ENCODE results near the gene CDC25C. TPM values are rescaled to one million over a fixed set of nuclear protein-coding genes. Genes with fewer than 3 reads are reported as not detected.
"Not testable (repeated sequence)": the region's sequence is repeated elsewhere in the genome, so short reads cannot be mapped to it uniquely, and the experiment has no call there.

CDC25C gene
- total RNA-seq, 1 donor from 2014 or later: 2.0 TPM

DNA sequence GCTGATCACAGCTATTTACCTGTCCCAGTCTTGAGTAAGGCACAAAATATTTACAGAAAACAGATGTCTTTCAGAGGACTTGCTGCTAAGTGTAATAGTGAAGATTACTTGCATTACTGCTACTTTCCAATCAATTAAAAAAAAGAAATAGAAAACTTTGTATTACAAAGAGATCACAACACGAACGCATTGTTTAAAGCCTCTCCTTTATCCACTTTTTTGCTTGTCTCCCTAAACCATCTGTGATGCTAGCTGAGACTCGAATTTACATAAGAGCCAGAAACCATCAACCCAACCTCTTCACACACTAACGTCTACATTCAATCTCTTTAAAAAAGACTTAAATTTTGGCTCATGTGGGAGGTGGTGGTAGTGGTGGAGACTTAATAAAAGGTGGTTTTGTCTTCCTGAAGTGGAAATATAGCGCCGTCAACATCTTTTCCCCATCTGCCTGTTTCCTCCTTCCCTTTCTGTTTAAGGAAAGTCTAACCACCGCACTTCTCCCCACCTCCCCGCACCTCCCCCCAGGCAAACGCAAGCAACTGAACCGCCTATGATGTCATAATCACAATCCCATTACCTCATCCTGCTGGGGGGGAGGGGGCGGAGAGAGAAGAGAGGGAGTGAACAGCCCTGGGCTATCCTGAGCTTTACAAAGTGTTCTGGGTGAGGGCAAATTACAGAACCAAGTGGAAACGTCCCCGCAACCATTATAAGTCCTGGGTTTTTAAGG, 5.5 kb upstream of the CDC25C start:
- intact Hi-C loops (cut with DNase I): no loop called here
- Histone ChIP-seq H3K36me3 (peaks cover 0 to 5% of the 10 kb centered on the region in 2 donors), H3K9me3 (no peaks in the 10 kb centered on the region), H3K4me3 (peak overlapping the region; percentile 87 to 94), H3K27ac (peak overlapping the region; percentile 98), H3K27me3 (no peaks in the 10 kb centered on the region), H3K4me1 (peaks cover 46% of the 10 kb centered on the region)
- TF ChIP-seq POLR2A (IDR thresholded peaks at IDR 0.05) (peak in 1 of 2 donors; percentile 2), POLR2AphosphoS5 (IDR thresholded peaks at IDR 0.05; ENCODE audit: insufficient read depth in 1 of 2, low read depth in 1 of 2) (no peak), CTCF (IDR thresholded peaks at IDR 0.05) (no peak)
- DNase-seq (ENCODE audit: extremely low spot score in 2 of 2): no peak

DNA sequence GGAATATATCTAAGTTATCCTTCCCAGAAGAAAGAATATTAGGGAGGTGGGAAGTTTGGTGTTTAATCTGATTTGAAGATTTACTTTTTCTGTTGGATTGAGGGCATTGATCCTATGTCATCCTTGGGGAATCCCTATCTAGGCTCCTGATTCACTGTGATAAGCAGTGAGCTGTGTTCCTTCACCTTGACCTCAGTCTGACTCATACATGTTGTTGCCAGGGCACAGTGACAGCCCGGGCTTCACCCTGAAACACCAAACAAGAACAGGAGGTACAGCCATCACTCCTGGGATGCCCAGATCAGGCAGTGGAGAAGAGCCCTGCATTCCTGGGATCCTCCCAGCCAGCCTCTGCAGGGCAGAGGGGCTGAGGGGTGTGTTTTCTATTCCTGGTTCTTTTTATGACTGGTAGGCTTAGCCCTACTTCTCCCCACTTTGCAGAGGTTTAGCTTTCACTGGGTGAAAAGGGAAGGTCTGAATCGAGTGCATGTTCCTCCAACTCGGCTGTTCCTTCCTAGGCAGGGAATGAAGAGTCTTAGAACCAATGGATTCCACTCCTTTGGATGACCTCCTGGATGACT, 3.4 kb upstream of the CDC25C start:
- intact Hi-C loops (cut with DNase I): no loop called here
- Histone ChIP-seq H3K36me3 (no peaks in the 10 kb centered on the region), H3K4me1 (peaks cover 40% of the 10 kb centered on the region), H3K27ac (no peak overlapping the region), H3K9me3 (no peaks in the 10 kb centered on the region), H3K4me3 (no peak overlapping the region), H3K27me3 (no peaks in the 10 kb centered on the region)
- no peak for TF ChIP-seq CTCF (IDR thresholded peaks at IDR 0.05)
- TF ChIP-seq POLR2A (IDR thresholded peaks at IDR 0.05): no peak
- TF ChIP-seq POLR2AphosphoS5 (IDR thresholded peaks at IDR 0.05; ENCODE audit: insufficient read depth in 1 of 2, low read depth in 1 of 2): no peak
- DNase-seq (ENCODE audit: extremely low spot score in 2 of 2): no peak

DNA sequence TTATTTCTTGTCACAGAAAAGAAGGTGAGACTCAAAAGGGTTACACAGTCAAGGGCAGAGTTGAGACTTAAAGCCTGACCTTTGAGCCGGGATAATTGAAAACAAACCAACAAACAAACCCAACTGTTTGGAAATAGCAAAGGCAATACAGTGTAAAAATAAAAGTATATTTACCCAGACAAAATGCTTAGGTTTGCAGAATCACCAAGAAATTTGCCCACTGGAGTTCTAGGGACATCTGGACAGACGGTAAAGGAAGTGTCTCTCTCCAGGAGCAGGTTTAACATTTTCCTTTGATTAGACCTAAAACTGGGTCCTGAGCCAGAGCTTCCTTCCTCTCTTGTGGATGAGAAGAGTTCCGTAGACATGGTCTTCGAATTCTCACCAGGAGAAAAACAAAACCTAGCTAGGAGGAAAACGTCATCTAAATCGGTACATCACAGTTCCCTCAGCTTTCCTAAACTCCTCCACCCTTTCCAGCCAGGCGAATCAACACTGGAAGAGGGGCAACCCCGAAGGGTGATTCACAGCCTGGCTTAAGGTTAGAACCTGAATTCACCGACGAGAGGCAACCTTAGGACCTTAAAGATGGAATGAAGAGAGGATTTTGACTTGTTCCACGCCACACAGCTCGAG, 673 bp downstream of the CDC25C start:
- no peaks in the 10 kb centered on the region for H3K27me3 ChIP-seq
- no peak for TF ChIP-seq POLR2AphosphoS5 (IDR thresholded peaks at IDR 0.05; ENCODE audit: insufficient read depth in 1 of 2, low read depth in 1 of 2)
- no peak for TF ChIP-seq CTCF (IDR thresholded peaks at IDR 0.05)
- no peak for TF ChIP-seq POLR2A (IDR thresholded peaks at IDR 0.05)
- no peak for DNase-seq (ENCODE audit: extremely low spot score in 2 of 2)
- H3K4me3 ChIP-seq: peak overlapping the region; percentile 45 to 53
- no peaks in the 10 kb centered on the region for H3K36me3 ChIP-seq
- no peaks in the 10 kb centered on the region for H3K9me3 ChIP-seq
- intact Hi-C loops (cut with DNase I): no loop called here
- no peak overlapping the region for H3K27ac ChIP-seq
- peaks cover 17% of the 10 kb centered on the region for H3K4me1 ChIP-seq

GRCh38 chr5:138318211-138318610, 13.4 kb downstream of the CDC25C start:
- H3K9me3 ChIP-seq; H3K27me3 ChIP-seq; H3K27ac ChIP-seq; H3K4me3 ChIP-seq; DNase-seq (ENCODE audit: extremely low spot score in 2 of 2); intact Hi-C loops (cut with DNase I); H3K36me3 ChIP-seq; H3K4me1 ChIP-seq: not testable (repeated sequence)

- intact Hi-C loops (cut with DNase I): no loop called here
- Histone ChIP-seq H3K36me3 (no peaks in the 10 kb centered on the region), H3K4me3 (no peak overlapping the region), H3K27ac (no peak overlapping the region), H3K9me3 (no peaks in the 10 kb centered on the region), H3K27me3 (no peaks in the 10 kb centered on the region), H3K4me1 (no peaks in the 10 kb centered on the region)
- DNase-seq (ENCODE audit: extremely low spot score in 2 of 2): no peak
- no peak for TF ChIP-seq CTCF (IDR thresholded peaks at IDR 0.05)
- TF ChIP-seq POLR2A (IDR thresholded peaks at IDR 0.05): no peak
- no peak for TF ChIP-seq POLR2AphosphoS5 (IDR thresholded peaks at IDR 0.05; ENCODE audit: insufficient read depth in 1 of 2, low read depth in 1 of 2)
These were observed 15.2 kb downstream of the CDC25C start for GRCh38 chr5:138316355-138316754.
